Osteocyte (in vitro differentiated cells): ENCODE measurements around the gene LRRC19. TPM values are rescaled to one million over a fixed set of nuclear protein-coding genes. Genes with fewer than 3 reads are reported as not detected.

Experiments
- DNase-seq: peaks from one replicate; pipeline ENCODE4 v3.0.0; 2021; ENCODE audit warnings: mixed read lengths; ENCODE audit not compliant: unreplicated experiment; ENCODE audit errors: extremely low spot score
- H3K27ac Mint-ChIP-seq: one replicate; pipeline ENCODE4 v1.8.0; 2021; ENCODE audit warnings: mild to moderate bottlenecking, mixed read lengths; ENCODE audit not compliant: unreplicated experiment
- H3K27me3 Mint-ChIP-seq: one replicate; pipeline ENCODE4 v1.8.0; 2021; ENCODE audit warnings: mixed read lengths; ENCODE audit not compliant: unreplicated experiment
- H3K36me3 Mint-ChIP-seq: one replicate; pipeline ENCODE4 v1.8.0; 2021; ENCODE audit warnings: mixed read lengths; ENCODE audit not compliant: unreplicated experiment
- H3K4me1 Mint-ChIP-seq: one replicate; pipeline ENCODE4 v1.8.0; 2021; ENCODE audit warnings: mixed read lengths; ENCODE audit not compliant: unreplicated experiment
- H3K4me3 Mint-ChIP-seq: one replicate; pipeline ENCODE4 v1.8.0; 2021; ENCODE audit warnings: mild to moderate bottlenecking, moderate library complexity, mixed read lengths; ENCODE audit not compliant: unreplicated experiment
- H3K9me3 Mint-ChIP-seq: one replicate; pipeline ENCODE4 v1.8.0; 2021; ENCODE audit warnings: mixed read lengths; ENCODE audit not compliant: unreplicated experiment
- CTCF ChIP-seq: fragments of 200-600 bp; sonication (generic); IDR thresholded peaks from 2 replicates; pipeline ENCODE4 v1.5.0; 2021; ENCODE audit warnings: antibody characterized with exemption, mild to moderate bottlenecking, moderate library complexity
- total RNA-seq: library from RNA; stranded (reverse); gene quantifications from 2 replicates; pipeline ENCODE4 v1.2.1, GENCODE V29; 2021

The LRRC19 gene
- total RNA-seq, 1 donor from 2014 or later = not detected

- no peak for TF ChIP-seq CTCF
- H3K27ac Mint-ChIP-seq = no peak overlapping the region
These were observed 22.1 kb downstream of the LRRC19 start for GRCh38 chr9:26983340-26983739.

GRCh38 chr9:26975728-26976707 lies 29.5 kb downstream of the LRRC19 start:
- H3K27ac Mint-ChIP-seq = peak overlapping the region; percentile 72
- H3K4me3 Mint-ChIP-seq = no peak overlapping the region
- TF ChIP-seq CTCF = peak; percentile 64
- H3K9me3 Mint-ChIP-seq = no peaks in the 10 kb centered on the region
- no peaks in the 10 kb centered on the region for H3K27me3 Mint-ChIP-seq
- H3K36me3 Mint-ChIP-seq = peaks cover 7% of the 10 kb centered on the region
- H3K4me1 Mint-ChIP-seq = peaks cover 15% of the 10 kb centered on the region
- no peak for DNase-seq

More at GRCh38 chr9:26983340-26983739, 22.1 kb downstream of the LRRC19 start:
- Mint-ChIP-seq H3K4me3 (no peak overlapping the region), H3K9me3 (no peaks in the 10 kb centered on the region), H3K27me3 (no peaks in the 10 kb centered on the region), H3K4me1 (no peaks in the 10 kb centered on the region), H3K36me3 (peaks cover 15% of the 10 kb centered on the region)
- no peak for DNase-seq

- Mint-ChIP-seq H3K9me3 (peaks cover 6% of the 10 kb centered on the region), H3K27ac (peak overlapping the region; percentile 50), H3K4me1 (peaks cover 15% of the 10 kb centered on the region), H3K36me3 (peaks cover 4% of the 10 kb centered on the region), H3K27me3 (no peaks in the 10 kb centered on the region), H3K4me3 (no peak overlapping the region)
- TF ChIP-seq CTCF = no peak
- DNase-seq = no peak
These were observed 30.5 kb downstream of the LRRC19 start for GRCh38 chr9:26974927-26975326.

GRCh38 chr9:26973989-26974388 lies 31.5 kb downstream of the LRRC19 start:
- no peak for DNase-seq
- H3K4me3 Mint-ChIP-seq = no peak overlapping the region
- peaks cover 5% of the 10 kb centered on the region for H3K36me3 Mint-ChIP-seq
- no peaks in the 10 kb centered on the region for H3K27me3 Mint-ChIP-seq
- H3K9me3 Mint-ChIP-seq = peaks cover 12% of the 10 kb centered on the region
- H3K4me1 Mint-ChIP-seq = peaks cover 15% of the 10 kb centered on the region
- H3K27ac Mint-ChIP-seq = no peak overlapping the region
- no peak for TF ChIP-seq CTCF

- Mint-ChIP-seq H3K27ac (no peak overlapping the region), H3K4me1 (peaks cover 14% of the 10 kb centered on the region), H3K27me3 (no peaks in the 10 kb centered on the region), H3K9me3 (peaks cover 21% of the 10 kb centered on the region), H3K4me3 (no peak overlapping the region), H3K36me3 (peaks cover 13% of the 10 kb centered on the region)
- TF ChIP-seq CTCF = no peak
- no peak for DNase-seq
These were observed 33.8 kb downstream of the LRRC19 start for GRCh38 chr9:26971721-26972120.
